ENCODE results near the gene MALSU1.

MALSU1 gene

DNA sequence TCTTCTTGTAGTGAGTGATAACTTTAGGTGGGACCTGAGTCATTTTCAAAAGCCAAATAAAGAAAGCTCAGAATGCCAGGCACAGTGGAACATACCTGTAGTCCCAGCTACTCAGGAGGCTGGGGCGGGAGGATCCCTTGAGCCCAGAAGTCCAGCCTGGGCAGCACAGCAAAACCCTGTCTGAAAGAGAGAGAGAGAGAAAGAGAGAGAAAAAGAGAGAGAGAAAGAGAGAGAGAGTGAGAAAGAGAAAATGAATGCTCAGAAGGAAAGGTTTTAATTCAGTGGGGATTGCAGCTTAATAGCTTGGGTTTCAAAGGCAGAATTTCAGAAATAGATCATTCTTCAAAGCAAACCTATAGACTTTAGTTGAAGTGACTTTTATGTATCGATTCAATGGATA lies 26.9 kb upstream of the MALSU1 start:
- Histone ChIP-seq H3K27me3 (replicated peaks) (peaks cover 2% of the 10 kb centered on the region), H3K27ac (no peak overlapping the region), H3K4me3 (ENCODE audit: low read depth, low read length) (no peak overlapping the region), H3K36me3 (replicated peaks) (no peaks in the 10 kb centered on the region)
- TF ChIP-seq, protein P1, sequence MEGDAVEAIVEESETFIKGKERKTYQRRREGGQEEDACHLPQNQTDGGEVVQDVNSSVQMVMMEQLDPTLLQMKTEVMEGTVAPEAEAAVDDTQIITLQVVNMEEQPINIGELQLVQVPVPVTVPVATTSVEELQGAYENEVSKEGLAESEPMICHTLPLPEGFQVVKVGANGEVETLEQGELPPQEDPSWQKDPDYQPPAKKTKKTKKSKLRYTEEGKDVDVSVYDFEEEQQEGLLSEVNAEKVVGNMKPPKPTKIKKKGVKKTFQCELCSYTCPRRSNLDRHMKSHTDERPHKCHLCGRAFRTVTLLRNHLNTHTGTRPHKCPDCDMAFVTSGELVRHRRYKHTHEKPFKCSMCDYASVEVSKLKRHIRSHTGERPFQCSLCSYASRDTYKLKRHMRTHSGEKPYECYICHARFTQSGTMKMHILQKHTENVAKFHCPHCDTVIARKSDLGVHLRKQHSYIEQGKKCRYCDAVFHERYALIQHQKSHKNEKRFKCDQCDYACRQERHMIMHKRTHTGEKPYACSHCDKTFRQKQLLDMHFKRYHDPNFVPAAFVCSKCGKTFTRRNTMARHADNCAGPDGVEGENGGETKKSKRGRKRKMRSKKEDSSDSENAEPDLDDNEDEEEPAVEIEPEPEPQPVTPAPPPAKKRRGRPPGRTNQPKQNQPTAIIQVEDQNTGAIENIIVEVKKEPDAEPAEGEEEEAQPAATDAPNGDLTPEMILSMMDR (IDR thresholded peaks at IDR 0.05; ENCODE audit: low read depth, low read length, missing control alignments): no peak
- no peak for DNase-seq
- in situ Hi-C loops (cut with HindIII; ENCODE audit: low pct_ligation_motif_present, low sequenced_read_pairs): loop anchor here (10.0 kb wide), 1 partner anchor 253 kb away; no protein-coding TSS in a partner anchor

DNA sequence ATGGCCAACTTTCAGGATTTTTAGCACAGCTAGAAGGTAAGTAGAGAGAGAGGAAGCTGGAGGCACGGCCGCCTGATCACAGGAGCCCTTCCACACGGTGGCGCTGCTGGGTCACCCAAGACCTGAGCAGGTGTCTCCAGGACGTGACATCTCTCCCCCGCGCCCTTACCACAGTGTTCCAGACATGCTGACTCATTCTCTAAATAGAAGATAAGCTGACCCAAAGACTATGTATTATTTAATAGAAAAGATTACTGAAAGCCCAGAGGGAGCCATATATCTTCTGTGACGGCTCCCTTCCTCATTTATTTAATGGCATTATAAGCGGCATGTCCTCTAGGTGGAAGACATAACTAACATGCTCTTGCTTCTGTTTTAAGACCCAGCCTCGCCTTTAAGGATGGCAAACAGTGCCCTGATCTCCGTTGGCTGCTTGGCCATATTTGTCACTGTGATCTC lies 26.0 kb upstream of the MALSU1 start:
- TF ChIP-seq, protein P1 (IDR thresholded peaks at IDR 0.05; ENCODE audit: low read depth, low read length, missing control alignments): peak; percentile 92
- Histone ChIP-seq H3K27me3 (replicated peaks) (peaks cover 2% of the 10 kb centered on the region), H3K4me3 (ENCODE audit: low read depth, low read length) (no peak overlapping the region), H3K36me3 (replicated peaks) (no peaks in the 10 kb centered on the region), H3K27ac (no peak overlapping the region)
- peak; percentile 98 for DNase-seq
- in situ Hi-C loops (cut with HindIII; ENCODE audit: low pct_ligation_motif_present, low sequenced_read_pairs): loop anchor here (10.0 kb wide), 1 partner anchor 252 kb away; no protein-coding TSS in a partner anchor

DNA sequence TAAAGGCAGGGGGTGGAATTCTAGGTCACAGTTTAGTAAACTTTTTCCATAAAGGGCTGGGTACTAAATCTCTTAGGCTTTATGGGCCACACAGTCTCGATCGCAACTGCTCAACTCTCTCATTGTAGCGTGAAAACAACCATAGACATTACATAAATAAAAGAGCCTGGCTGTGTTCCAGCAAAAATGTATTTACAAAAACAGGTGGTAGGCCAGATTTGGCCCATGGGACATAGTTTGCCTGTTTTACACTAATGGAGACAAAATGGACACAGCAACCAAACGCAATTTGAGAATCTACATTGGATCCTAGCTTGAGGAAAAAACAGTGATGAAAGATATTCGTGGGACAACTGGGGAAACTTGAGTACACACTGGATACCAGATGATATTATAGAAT lies 23.2 kb upstream of the MALSU1 start:
- Histone ChIP-seq H3K27me3 (replicated peaks) (peaks cover under 1% of the 10 kb centered on the region), H3K4me3 (ENCODE audit: low read depth, low read length) (no peak overlapping the region), H3K27ac (no peak overlapping the region), H3K36me3 (replicated peaks) (no peaks in the 10 kb centered on the region)
- TF ChIP-seq, protein P1 (IDR thresholded peaks at IDR 0.05; ENCODE audit: low read depth, low read length, missing control alignments): no peak
- DNase-seq: no peak
- in situ Hi-C loops (cut with HindIII; ENCODE audit: low pct_ligation_motif_present, low sequenced_read_pairs): loop anchor here (10.0 kb wide), 1 partner anchor 249 kb away; no protein-coding TSS in a partner anchor

DNA sequence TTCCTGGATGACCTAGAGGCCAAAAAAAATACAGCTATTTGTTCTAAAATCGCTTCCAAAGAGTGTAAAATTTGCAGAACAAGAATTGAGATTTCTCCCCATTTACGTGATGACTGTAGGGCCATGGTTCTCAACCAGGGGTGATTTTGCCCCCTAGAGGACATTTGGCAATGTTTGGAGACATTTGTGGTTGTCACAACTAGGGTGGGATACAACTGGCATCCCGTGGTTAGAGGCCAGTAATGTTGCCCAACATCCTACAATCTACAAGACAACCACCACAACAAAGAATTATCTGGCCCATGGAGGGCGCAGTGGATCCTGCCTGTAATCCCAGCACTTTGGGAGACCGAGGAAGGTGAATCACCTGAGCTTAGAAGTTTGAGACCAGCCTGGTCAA lies 22.8 kb upstream of the MALSU1 start:
- DNase-seq: no peak
- Histone ChIP-seq H3K4me3 (ENCODE audit: low read depth, low read length) (no peak overlapping the region), H3K36me3 (replicated peaks) (no peaks in the 10 kb centered on the region), H3K27me3 (replicated peaks) (no peaks in the 10 kb centered on the region), H3K27ac (no peak overlapping the region)
- in situ Hi-C loops (cut with HindIII; ENCODE audit: low pct_ligation_motif_present, low sequenced_read_pairs): loop anchor here (10.0 kb wide), 1 partner anchor 248 kb away; no protein-coding TSS in a partner anchor
- TF ChIP-seq, protein P1 (IDR thresholded peaks at IDR 0.05; ENCODE audit: low read depth, low read length, missing control alignments): peak; percentile 52

DNA sequence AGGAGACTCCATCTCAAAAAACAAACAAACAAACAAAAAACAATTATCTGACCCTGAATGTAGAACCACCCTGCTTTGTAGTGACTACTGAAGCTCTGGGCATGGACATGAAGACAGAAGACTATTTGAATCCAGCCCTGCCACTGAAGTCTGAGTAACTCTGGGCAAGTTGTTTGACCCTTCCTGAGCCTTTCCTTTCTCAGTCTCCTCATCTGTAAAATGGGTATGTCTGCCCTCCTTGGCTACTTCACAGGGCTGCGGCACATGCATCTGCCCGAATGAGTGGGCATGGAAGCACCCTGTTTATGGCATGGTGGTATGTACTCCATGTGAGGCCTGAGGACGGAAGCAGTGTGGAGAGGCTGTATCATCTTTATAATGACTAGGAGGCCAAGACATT lies 22.2 kb upstream of the MALSU1 start:
- TF ChIP-seq, protein P1 (IDR thresholded peaks at IDR 0.05; ENCODE audit: low read depth, low read length, missing control alignments): no peak
- Histone ChIP-seq H3K4me3 (ENCODE audit: low read depth, low read length) (no peak overlapping the region), H3K27ac (no peak overlapping the region), H3K27me3 (replicated peaks) (no peaks in the 10 kb centered on the region), H3K36me3 (replicated peaks) (no peaks in the 10 kb centered on the region)
- in situ Hi-C loops (cut with HindIII; ENCODE audit: low pct_ligation_motif_present, low sequenced_read_pairs): loop anchor here (10.0 kb wide), 1 partner anchor 248 kb away; no protein-coding TSS in a partner anchor
- DNase-seq: no peak
